ENCODE measurements around the gene PDZD4.

Gene PDZD4

DNA sequence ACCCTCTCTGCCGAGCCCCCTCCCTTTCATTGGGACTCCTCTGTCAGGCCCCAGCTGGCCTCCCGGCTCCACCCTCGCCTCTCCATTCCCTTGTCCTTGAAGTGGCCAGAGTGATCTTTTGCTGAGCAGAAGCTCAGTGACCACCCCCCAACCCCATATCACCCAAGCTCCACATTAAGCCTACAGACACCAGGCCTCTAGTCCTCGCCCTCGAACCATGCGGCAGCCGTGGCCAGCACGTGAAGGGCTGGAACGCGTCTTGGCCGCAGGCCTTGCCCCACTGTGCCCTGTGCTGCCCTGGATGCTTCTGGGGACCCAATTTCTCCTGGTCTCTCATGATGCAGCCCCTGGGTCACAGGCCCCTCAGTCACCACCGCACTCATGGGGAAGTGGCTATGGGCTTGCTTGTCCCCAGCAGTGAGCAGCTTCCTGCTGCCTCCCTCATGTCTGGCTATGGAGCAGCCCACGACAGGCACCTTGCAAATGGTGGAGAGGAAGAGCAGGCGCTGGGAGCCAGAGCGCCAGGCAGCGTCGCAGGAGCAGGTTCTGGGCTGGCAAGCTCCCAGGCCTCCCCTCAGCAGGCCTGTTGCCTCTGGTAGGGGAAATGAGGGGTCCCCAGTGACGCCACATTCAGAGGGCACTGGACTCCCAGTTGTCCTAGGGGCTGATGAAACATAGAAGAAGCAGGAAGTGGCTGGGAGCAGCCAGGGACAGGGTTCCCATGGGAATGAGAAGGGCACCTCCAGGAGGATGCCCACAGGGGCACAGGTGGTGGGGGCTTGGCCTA is 50.3 kb downstream of the PDZD4 start:
- no peak for DNase-seq (ENCODE audit: low read depth)
- H3K4me3 ChIP-seq (ENCODE audit: low read length): no peak overlapping the region
- TF ChIP-seq, protein P1, sequence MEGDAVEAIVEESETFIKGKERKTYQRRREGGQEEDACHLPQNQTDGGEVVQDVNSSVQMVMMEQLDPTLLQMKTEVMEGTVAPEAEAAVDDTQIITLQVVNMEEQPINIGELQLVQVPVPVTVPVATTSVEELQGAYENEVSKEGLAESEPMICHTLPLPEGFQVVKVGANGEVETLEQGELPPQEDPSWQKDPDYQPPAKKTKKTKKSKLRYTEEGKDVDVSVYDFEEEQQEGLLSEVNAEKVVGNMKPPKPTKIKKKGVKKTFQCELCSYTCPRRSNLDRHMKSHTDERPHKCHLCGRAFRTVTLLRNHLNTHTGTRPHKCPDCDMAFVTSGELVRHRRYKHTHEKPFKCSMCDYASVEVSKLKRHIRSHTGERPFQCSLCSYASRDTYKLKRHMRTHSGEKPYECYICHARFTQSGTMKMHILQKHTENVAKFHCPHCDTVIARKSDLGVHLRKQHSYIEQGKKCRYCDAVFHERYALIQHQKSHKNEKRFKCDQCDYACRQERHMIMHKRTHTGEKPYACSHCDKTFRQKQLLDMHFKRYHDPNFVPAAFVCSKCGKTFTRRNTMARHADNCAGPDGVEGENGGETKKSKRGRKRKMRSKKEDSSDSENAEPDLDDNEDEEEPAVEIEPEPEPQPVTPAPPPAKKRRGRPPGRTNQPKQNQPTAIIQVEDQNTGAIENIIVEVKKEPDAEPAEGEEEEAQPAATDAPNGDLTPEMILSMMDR (conservative IDR thresholded peaks at IDR 0.05; ENCODE audit: low read depth, low read length): no peak

DNA sequence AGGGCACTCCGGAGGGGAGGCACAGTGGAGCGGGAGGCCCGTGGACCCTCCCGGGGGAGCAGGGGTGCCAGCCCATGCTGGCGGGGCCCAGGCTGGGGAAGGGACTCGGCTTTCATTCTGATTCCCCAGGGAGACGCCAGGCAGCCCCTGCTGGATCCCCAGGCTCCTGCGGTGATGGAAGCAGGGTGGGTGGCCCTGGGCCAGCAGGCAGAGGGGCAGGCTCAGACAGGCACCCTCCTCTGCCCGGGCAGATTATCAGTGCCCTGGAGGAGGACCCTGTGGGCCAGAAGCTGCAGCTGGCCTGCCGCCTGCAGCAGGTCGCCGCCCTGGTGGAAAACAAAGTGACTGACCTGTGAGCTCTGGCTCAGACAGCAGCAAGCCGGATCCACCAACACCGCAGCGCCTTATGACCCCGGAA is 51.7 kb downstream of the PDZD4 start:
- TF ChIP-seq, protein P1 (conservative IDR thresholded peaks at IDR 0.05; ENCODE audit: low read depth, low read length): no peak
- no peak overlapping the region for H3K4me3 ChIP-seq (ENCODE audit: low read length)
- DNase-seq (ENCODE audit: low read depth): no peak

DNA sequence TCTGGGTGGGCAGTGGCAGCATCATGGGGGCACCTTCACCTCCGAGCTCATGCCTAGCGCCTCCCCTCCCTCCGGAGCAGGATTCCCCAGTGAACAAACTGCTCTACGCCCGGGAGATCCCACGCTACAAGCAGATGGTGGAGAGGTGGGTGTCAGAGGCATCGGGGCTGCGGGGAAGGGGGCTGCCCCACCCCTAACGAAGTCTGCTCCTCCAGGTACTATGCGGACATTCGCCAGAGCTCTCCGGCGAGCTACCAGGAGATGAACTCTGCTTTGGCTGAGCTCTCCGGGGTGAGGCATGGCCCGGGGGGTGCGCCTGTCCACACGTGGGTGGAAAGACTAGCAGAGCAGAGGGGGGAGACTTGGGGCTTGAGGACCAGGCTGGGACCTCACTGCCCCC is 52.2 kb downstream of the PDZD4 start:
- no peak for DNase-seq (ENCODE audit: low read depth)
- TF ChIP-seq, protein P1 (conservative IDR thresholded peaks at IDR 0.05; ENCODE audit: low read depth, low read length): no peak
- no peak overlapping the region for H3K4me3 ChIP-seq (ENCODE audit: low read length)

DNA sequence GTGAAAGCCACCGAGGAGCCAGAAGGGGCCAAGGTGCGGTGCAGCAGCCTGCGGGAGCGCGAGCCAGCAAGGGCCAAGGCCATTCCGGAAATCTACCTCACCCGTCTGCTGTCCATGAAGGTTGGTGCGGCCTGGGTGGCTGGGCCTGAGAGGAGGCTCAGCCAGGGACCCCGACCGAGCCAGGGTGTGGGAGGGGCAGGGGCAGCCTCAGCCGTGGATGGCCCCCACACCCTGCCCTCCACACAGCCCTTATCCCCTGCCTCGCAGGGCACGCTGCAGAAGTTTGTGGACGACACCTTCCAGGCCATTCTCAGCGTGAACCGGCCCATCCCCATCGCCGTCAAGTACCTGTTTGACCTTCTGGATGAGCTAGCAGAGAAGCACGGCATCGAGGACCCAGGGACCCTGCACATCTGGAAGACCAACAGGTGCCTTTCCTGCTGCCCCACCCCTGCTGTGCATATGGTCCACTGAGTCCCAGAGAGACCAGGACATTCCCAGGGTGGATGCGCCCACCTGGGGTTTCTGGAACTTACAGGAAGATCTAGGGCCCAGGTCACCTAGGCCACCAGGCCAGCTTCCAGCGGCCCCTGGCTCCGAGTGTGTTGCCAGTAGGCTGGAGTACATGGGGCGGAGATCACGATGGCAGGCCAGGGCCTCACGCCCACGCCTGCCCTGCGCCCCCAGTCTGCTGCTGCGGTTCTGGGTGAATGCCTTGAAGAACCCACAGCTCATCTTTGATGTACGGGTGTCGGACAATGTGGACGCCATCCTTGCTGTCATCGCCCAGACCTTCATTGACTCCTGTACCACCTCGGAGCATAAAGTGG is 52.9 kb downstream of the PDZD4 start:
- DNase-seq (ENCODE audit: low read depth): no peak
- TF ChIP-seq, protein P1 (conservative IDR thresholded peaks at IDR 0.05; ENCODE audit: low read depth, low read length): no peak
- H3K4me3 ChIP-seq (ENCODE audit: low read length): no peak overlapping the region

DNA sequence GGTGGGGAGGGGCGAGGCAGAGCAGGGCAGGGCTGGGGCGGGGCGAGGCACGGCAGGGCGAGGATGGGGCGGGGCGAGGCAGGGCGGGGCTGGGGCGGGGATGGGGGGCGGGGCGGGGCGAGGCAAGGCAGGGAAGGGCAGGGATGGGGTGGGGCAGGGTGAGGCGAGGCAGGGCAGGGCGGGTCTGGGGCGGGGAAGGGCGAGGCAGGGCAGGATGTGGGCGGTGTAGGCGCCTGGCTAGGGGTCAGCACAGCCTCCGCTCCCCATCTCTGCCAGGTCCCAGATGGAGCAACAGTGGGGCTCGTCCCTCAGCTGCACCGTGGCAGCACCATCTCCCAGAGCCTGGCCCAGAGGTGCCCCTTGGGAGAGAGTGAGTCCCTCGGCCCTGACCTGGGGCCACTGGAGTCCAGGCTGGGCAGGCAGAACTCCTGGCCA is 53.7 kb downstream of the PDZD4 start:
- no peak overlapping the region for H3K4me3 ChIP-seq (ENCODE audit: low read length)
- DNase-seq (ENCODE audit: low read depth): no peak
- TF ChIP-seq, protein P1 (conservative IDR thresholded peaks at IDR 0.05; ENCODE audit: low read depth, low read length): no peak

DNA sequence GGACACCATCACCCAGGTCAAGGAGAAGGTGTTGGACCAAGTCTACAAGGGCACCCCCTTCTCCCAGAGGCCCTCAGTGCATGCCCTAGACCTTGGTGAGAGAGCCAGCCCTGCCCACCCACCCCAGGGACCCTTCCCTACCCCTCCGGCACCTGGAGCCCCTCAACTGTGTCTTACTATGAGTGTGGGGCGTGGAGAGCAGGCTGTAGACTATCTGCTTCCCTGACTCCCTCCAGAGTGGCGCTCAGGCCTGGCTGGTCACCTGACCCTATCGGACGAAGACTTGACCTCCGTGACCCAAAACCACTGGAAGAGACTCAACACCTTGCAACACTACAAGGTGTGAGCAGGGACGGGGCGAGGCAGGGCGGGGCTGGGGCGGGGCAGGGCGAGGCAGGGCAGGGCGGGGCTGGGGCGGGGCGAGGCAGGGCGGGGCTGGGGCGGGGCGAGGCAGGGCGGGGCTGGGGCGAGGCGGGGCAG is 54.2 kb downstream of the PDZD4 start:
- DNase-seq (ENCODE audit: low read depth): no peak
- H3K4me3 ChIP-seq (ENCODE audit: low read length): no peak overlapping the region
- TF ChIP-seq, protein P1 (conservative IDR thresholded peaks at IDR 0.05; ENCODE audit: low read depth, low read length): no peak
